UCSD-AML1 (cell line): ENCODE results near the gene LY6G6C.

Source experiments
- DNase-seq: peaks from one replicate; lab custom pipeline; 2025; ENCODE audit not compliant: unreplicated experiment; lab: John Stamatoyannopoulos, UW

Gene LY6G6C, protein sequence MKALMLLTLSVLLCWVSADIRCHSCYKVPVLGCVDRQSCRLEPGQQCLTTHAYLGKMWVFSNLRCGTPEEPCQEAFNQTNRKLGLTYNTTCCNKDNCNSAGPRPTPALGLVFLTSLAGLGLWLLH

DNA sequence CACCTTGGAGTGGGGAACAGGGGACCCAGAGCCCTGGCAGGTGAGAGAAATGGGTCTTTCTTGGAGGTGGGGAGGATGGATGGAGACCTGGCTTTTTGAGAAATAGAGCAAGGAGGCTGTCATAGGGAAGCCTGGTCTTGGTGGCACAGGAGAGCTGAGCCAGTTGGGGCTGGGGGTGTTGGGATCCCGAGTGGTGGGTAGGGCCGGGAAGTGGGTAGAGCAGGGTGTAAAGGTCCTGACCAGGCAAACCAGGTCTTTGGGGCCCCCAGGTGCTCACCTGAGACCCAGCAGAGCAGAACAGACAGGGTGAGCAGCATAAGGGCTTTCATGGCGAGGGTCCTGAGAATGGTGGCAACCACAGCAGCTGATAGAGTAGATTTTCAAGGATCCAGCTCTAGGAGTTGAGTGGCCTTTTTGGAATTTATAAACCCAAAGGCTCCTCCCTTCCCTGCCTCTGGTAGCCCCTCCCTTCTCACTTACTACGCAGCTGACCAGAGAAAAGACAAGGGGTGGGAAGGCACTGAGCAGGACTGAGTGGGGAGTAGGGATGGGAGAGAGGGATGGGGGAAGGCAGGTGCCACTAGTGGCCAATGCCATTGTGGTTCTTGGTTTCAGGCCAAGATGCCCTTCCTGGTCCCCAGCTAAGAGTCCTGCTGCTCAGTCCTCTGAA lies at the start of gene LY6G6C:
Gene LY6G6C (minus strand): TSS at position 396 of the 670 bp plus-strand sequence. CDS start 67 bp downstream, at position 329.
- no peak for DNase-seq

DNA sequence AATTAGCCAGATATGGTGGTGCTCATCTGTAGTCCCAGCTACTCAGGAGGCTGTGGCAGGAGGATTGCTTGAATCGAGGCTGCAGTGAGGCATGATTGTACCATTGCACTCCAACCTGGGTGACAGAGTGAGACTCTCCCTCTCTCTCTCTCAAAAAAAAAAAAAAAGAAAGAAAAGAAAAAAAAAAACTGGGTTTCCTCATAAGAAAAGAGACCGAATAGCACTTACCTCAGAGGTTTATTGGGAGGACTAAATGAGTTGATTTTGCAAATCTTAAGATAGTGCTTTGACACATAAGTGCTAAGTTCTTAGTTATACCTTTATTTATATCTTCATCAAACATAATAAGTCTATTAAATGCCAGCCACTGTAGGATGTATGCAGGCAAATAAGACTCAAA lies 49.3 kb upstream of the LY6G6C start:
- no peak for DNase-seq

DNA sequence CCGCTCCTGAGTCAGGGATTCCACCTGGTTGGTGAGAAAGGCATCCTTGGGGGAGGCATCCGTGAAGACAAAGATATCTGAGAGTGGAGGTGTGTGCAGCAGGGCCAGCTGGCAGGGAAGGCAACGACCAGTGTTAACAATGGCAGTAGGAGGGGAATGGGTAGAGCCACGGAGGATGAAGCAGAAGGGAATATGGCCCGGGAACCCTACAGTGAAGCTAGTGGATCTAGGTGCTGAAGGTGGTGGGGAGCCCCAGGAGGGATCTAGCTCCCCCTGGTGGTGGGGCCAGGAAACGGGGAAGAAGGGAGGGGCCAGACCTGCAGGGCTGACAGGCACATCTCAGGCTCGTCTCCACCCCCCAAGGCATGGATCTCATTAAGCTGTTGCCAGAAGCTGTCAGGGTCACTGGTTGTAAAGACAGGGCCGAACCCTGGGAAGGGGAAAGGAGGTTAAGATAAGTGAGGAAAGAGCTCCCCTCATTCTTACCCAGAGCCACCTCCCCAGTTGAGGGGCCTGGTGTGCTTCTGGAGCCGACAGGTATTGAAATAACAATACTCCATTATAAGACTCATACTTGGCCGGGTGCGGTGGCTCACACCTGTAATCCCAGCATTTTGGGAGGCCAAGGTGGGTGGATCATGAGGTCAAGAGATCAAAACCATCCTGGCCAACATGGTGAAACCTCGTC lies 48.3 kb upstream of the LY6G6C start:
- DNase-seq, result peak; percentile 88

DNA sequence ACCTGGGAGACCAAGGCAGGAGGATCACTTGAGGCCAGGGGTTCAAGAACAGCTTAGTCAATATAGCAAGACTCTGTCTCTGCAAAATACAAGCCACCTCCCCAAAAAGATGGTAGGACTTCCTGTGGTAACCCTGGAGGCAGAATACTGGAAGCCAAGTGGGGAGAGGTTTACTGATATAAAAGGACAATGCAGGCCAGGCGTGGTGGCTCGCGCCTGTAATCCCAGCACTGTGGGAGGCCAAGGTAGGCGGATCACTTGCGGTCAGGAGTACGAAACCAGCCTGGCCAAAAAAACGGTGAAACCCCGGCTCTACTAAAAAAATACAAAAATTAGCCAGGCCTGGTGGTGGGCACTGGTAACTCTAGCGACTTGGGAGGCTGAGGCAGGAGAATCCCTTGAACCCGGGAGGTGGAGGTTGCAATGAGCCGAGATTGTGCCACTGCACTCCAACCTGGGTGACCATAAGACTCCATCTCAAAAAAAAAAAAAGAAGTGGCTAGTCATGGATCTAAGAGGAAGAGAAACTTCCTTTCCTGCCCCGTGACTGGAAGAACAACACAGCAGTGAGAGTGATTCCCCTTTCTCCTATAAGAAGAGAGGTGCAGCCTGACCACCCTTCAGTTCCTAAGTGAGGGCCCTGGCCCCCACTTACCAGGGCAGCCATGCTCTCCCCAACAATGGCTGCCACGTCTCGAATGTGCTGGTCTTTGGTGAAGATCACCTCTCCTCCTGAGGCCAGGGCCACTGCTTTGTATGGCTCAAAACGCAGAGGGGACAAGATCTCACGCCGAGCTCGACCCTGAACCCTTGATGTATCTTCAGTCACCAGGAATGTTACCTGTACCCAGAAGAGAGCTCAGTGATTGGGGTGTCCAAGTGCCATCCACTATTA lies 47.1 kb upstream of the LY6G6C start:
- DNase-seq, result no peak

DNA sequence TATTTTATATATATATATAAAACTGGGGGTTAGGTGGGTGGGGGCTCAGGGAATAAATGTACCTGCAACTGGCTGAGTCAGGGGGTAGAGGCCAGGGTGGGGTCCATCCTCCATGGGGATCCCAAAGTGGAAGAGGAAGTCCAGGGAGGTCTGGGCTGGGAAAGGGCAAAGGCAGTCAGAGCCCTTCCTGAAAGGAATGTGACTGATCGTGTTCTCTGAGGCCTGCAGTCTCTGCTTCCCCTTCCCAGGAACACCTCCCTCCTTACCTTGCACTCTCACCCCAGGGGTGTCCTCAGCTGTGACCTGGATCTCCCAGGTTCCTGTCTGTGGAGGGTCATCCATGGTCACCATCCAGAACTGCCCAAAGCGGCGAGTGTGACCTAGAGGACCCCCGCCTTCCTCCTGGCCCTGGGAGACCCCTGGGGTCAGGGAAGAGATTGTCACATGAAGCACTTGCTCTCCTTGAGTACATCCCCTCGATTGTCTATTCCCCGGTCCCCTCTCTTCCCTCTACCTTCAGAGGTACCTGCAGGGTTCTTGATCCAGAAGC lies 45.6 kb upstream of the LY6G6C start:
- no peak for DNase-seq

DNA sequence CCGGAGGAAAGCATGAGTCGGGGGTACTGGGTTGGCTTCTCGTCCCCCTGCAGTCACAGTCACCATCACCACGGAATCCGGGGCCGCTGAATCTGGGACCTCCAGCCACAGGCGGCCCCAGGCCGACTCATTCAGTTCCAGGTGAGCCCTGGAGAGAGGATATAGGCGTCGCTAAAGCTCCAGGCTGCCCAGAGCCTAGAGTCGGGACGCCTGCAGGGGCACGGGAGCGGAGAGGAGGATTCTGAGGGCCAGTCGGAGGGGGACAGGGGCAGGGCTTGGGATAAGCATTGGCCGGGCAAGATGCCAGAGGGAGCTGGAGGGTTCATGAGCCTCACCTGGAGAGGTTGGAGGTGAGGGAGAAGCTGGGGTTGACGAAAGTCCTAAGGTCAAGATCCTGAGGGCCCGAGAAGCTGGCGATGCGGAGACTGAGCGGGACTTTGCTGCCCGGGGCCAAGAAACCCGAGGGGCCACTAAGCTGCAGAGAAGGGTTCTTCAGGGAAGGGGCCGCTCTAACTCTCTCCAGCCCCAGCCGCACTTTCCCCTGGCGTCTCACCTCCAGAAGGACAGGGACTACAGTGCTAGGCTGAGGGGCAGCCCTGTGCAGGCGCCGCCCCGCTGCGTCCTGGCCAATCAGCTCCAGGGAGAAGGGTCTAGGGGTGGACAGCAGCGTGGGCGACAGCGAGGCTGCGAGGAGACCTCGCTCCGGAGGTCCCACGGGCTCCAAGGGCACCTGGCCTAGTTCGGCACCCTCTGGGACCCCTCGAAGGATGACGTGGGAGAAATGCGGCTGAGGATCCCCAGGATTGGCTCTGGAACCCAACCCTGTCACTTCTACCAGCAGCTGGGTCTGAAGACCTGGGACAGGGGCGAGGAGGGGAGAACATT lies 44.6 kb upstream of the LY6G6C start:
- DNase-seq, result no peak

DNA sequence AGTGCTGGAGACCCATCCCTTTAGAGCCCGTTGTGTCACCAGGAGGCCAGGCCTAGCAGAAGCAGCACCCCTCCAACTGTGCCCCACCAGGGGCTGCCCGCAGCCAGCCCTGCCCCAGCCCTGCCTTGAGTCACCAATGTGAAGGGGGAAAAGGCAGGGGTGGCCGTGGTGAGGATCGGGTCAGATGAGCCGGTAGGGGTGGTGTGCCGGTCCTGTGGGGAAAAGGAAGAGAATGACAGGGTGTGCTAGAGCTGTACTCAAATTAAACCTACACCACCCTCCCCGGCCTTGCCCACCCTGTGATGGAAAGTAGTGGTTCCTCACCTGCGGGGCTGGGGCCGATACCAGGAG lies 44.0 kb upstream of the LY6G6C start:
- DNase-seq, result no peak

DNA sequence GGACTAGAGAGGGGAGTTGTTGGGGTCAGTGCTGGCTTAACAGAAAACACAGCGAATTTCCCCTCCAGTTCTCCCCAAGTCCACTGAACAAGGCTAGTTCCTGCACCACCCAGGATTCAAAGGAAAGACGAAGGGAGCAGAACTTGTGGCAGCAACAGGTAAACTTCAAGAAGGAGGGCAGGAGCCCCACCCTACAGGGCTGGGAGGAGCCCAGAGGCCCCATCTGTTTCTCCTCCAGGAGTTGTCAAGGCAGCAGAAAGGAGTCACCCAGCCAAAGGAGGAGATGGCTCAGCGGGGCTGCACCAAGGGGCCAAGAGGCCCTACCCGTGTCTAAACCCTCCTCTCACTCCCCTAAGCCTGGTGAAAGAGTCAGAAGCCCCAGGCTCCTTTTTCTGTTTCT lies 42.7 kb upstream of the LY6G6C start:
- no peak for DNase-seq

DNA sequence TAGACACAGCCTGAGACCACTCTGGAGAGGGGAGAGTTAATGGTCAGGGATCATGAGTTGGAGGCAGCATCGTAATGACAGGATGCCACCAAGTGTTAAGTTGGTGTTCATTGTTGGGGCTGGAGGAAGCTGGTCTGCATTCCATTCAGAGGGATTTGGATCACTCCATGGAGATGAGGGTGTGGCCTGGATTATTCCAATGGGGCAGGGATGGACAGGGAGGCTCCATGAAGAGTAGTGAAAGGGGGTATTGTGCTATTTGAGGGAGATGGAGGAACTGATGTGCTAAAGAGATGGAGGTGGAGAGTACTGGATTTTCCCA lies 42.0 kb upstream of the LY6G6C start:
- DNase-seq, result no peak

DNA sequence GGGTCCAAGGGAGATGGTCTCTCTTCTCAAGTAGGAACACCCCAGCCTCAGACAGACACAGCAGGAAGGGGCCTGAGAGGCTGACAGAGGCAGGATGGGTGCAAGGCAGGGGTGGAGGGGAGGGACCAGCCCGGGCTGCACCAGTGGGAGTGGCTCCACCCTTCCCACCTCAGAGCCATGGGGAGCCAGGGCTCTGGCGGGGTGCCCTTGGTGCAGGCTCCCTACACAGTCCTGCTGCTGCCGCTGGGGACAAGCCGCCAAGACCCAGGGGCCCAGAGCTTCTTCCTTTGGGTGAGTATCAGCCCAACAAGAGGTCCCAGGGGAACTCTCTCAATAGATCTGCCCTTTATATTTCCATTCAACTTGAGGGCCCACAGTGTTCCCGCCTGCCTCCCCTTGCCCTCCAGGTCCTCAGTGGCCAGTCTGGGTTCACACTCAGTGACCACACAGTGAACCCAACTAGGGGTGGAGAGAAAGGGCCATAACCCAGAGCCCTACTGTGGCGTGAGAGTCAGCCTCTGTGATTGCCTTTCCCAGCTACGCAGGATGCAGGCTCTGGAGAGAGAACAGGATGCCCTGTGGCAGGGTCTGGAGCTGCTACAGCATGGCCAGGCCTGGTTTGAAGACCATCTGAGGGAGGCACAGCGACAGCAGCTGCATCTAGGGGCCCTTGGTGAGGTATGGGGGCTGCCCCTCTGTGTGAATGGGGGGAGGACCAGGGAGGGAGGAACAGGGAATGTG lies 41.5 kb upstream of the LY6G6C start:
- no peak for DNase-seq

DNA sequence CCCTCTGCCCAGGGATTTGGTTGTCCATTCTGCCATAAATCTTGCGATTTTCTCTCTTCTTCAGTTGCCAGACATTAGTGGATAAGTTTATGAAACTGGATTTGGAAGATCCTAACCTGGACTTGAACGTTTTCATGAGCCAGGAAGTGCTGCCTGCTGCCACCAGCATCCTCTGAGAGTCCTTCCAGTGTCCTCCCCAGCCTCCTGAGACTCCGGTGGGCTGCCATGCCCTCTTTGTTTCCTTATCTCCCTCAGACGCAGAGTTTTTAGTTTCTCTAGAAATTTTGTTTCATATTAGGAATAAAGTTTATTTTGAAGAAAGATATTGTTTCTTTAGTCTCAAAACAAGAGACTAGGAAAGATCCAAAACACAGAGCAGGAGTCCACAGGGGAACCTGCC lies 40.8 kb upstream of the LY6G6C start, which contains the start of gene SAPCD1:
Gene SAPCD1 (plus strand): TSS at position 301 of the 400 bp plus-strand sequence. CDS start 399 bp downstream, outside the sequence.
- DNase-seq, result no peak

DNA sequence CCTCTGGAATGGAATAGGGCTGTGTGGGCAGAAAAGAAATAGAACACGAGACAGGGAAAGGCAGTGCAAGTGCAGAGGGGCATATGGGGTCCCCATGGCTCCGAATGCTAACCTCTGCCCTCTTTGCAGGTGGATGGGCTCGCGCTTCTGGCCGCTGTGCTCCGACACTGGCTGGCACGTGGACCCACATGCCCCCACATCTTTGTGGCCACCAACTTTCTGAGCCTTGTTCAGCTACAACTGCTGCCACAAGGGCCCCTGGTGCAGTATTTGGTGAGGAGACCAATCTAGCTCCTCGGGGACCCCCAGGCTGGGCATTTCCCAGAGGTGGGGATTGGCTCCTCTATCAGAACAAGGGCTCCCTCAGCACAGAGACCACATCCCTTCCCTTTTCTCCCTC lies 39.8 kb upstream of the LY6G6C start:
- no peak for DNase-seq

DNA sequence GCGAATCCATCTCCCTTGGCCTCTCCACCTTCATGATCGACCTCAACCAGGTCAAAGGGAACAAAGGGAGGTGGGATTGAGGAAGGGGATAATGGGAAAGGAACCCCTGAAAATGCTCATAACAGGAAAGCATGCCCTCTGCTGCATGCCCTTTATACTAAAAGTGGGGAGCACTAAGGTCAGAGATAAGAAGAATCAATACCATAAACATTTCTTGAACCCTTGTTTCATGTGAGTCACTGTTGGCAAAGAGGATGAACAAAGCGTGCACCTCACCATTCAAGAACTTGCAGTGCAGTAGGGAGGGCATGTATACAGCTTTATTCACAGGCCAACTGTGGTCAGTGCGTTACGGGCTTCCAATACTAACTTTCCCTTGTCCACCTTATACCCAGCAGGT lies 39.2 kb upstream of the LY6G6C start:
- no peak for DNase-seq

DNA sequence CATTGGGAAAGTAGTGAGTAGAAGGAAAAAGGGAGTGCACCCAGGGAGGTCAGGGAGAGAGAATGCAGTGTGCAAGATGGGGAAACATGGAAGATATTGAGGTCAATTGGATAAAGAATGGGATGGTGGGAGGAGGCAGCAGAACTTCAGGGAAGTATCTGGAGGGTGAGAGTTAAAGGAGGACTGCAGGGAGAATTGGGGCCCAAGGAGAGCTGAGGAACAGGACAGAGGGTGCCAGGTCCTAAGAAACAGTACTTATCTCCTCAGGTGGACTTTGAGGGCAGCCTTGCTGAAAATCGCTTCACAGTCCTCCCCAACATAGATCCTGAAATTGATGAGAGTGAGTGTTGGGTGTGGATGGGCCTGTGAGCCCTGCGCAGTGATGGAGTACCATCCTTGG lies 36.7 kb upstream of the LY6G6C start:
- no peak for DNase-seq

DNA sequence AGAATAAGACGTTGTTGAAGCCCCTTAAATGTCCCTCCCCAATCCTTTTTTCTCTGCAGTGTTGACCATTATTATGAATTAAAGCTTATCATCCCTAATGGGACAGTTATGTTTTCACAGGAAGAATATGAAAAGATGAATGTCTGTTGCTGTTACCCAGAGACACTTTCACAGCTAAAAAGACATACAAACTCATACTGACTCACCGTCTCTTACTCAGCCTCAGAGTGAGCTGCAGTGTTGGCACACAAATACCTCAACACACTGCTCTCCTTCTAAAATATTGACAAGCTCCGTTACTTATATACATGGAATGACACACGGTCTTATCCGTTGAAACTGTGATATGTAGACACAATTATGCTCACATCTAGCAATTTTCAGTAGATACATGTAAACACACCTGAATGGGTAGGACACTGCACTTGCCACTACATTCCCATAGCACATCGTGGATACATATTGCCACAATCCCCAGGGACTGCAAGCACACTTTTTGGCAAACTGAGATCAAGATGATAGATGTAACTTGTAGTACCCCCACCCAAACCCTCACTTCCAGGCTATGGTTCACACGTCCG lies 31.3 kb upstream of the LY6G6C start:
- DNase-seq, result no peak

DNA sequence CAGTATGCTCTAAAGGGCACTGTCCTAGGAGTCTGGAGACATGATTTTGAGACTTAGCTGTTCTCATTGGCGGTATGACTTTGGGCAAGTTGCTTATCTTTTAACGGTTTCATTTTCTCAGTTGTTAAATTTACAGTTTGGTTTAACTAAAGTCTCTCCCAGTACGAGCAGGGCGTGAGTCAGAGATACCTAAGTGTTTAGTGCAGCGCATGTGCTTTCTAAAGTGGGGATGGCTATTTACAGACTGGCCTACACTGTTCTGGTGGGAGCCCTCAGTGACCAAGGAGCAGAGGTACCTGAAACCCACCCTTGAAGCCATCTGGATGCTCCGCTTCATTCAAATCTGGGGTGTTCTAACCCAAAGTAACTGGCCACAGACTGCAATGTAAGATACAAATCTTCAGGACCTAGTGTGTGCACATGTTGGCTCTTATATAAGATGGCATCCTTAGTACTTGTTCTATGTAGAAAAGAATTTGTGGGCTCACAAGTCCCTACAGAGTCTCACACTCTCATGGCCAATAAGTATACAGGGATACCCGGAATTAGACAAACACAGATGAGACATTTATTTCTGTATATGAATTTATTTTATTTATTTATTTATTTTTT lies 29.0 kb upstream of the LY6G6C start:
- no peak for DNase-seq

DNA sequence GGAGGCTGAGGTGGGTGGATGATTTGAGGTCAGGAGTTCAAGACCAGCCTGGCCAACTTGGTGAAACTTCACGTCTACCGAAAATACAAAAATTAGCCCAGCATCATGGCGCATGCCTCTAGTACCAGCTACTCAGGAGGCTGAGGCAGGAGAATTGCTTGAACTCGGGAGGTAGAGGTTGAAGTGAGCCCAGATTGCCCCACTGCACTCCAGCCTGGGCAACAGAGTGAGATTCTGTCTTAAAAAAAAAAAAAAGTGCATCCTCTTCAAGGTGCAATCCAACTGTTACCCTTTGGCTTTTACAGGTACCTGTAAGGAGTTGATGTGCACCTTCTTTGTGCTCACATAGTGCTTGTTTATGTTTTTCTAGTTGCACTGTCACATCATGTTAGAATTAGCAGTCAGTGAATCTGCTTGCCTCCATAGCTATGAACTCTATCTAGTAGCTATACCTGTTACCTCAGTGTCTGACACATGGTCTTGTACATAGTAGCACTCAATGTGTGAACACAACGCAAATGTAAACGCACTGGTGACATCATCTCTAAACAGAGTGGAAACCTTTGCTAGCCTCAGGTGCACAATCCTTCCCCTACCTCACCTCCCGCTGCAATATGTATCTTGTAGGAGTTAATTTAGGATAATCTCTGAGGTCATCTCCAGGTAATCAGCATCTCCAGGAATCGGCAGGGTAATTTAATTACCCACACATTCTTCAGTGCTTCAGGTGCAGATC lies 27.9 kb upstream of the LY6G6C start:
- DNase-seq, result no peak

DNA sequence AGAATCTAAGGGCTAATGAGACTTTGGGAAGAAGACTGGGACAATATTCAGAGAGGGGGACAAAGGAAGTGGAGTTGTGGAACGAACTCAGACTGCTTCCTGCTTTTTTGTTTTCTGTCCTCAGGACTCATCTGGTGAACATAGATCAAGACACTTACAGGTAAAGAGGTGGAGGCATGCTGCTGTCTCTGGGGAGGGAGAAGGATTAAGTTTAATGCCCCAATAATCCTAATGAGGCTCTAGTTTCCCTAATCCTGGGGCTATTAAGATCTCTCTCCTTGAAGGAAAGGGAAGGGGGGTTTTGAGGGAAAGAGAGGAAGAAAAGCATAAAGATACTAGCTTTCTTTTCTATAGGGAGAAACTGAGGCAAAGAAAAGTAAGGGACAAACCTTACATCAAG lies 22.9 kb upstream of the LY6G6C start:
- DNase-seq, result no peak
